Neural cell (in vitro differentiated cells): ENCODE results near the gene SLC5A11. TPM values are rescaled to one million over a fixed set of nuclear protein-coding genes. Genes with fewer than 3 reads are reported as not detected.

Experiments
- H2AFZ ChIP-seq: fragments of 200-600, 300-800 bp; sonication (generic), shearing (Covaris generic); 2 replicates; pipeline ENCODE4 v1.6.0; 2014; ENCODE audit warnings: low read depth, mild to moderate bottlenecking, antibody characterized with exemption, low read length, moderate library complexity
- H3F3A ChIP-seq: fragments of 200-600 bp; shearing (Covaris generic); 2 replicates; pipeline ENCODE4 v1.6.1; 2016; ENCODE audit warnings: mild to moderate bottlenecking, moderate library complexity, mixed read lengths, antibody characterized with exemption, low read length; ENCODE audit not compliant: insufficient read depth, poor library complexity, severe bottlenecking
- H3K27ac ChIP-seq: fragments of 200-600, 300-800 bp; sonication (generic), shearing (Covaris generic); 2 replicates; pipeline ENCODE4 v1.5.1; 2014; ENCODE audit warnings: mild to moderate bottlenecking, low read length, moderate library complexity
- H3K27me3 ChIP-seq: fragments of 300-800, 200-600 bp; sonication (generic), shearing (Covaris generic); 2 replicates; pipeline ENCODE4 v1.6.0; 2014; ENCODE audit warnings: mild to moderate bottlenecking, low read depth, low read length, moderate library complexity; ENCODE audit not compliant: insufficient read depth
- H3K36me3 ChIP-seq: fragments of 300-800, 200-600 bp; sonication (generic), shearing (Covaris generic); 2 replicates; pipeline ENCODE4 v1.5.1; 2014; ENCODE audit warnings: mild to moderate bottlenecking, antibody characterized with exemption, low read length, moderate library complexity; ENCODE audit not compliant: insufficient read depth
- H3K4me2 ChIP-seq: fragments of 300-800, 200-600 bp; sonication (generic), shearing (Covaris generic); 2 replicates; pipeline ENCODE4 v1.6.0; 2014; ENCODE audit warnings: mild to moderate bottlenecking, low read length
- H3K4me3 ChIP-seq: fragments of 300-800, 200-600 bp; sonication (generic), shearing (Covaris generic); 2 replicates; pipeline ENCODE4 v1.5.1; 2014; ENCODE audit warnings: mild to moderate bottlenecking, low read length, moderate library complexity
- H3K79me2 ChIP-seq: fragments of 200-600 bp; shearing (Covaris generic); replicated peaks from 2 replicates; pipeline ENCODE4 v1.6.0; 2014; ENCODE audit warnings: mild to moderate bottlenecking, low read length, moderate library complexity; ENCODE audit not compliant: insufficient read depth
- H3K9ac ChIP-seq: fragments of 300-800, 200-600 bp; sonication (generic), shearing (Covaris generic); 2 replicates; pipeline ENCODE4 v1.6.1; 2016; ENCODE audit warnings: mild to moderate bottlenecking, low read length, mixed read lengths
- H3K9me2 ChIP-seq: fragments of 200-600 bp; shearing (Covaris generic); 2 replicates; pipeline ENCODE4 v1.6.1; 2016; ENCODE audit warnings: mild to moderate bottlenecking, low read length, mixed read lengths; ENCODE audit not compliant: insufficient read depth
- H3K9me3 ChIP-seq: fragments of 200-600, 300-800 bp; sonication (generic), shearing (Covaris generic); 2 replicates; pipeline ENCODE4 v1.6.1; 2016; ENCODE audit warnings: mild to moderate bottlenecking, mixed run types, low read length, moderate library complexity, mixed read lengths
- H4K20me1 ChIP-seq: fragments of 200-600 bp; shearing (Covaris generic); 2 replicates; pipeline ENCODE4 v1.6.1; 2016; ENCODE audit warnings: mild to moderate bottlenecking, mixed run types; ENCODE audit not compliant: insufficient read depth
- CTCF ChIP-seq: fragments of 450-650 bp; IDR thresholded peaks from 2 replicates; pipeline ENCODE4 v1.5.1; 2014; ENCODE audit warnings: antibody characterized with exemption, mild to moderate bottlenecking, moderate library complexity; ENCODE audit not compliant: poor library complexity, severe bottlenecking
- EZH2 ChIP-seq: fragments of 200-600, 300-800 bp; shearing (Covaris generic), sonication (generic); IDR thresholded peaks from 2 replicates; pipeline ENCODE4 v1.6.1; 2014; ENCODE audit warnings: antibody characterized with exemption, low read length, borderline replicate concordance, mild to moderate bottlenecking; ENCODE audit not compliant: insufficient read depth, poor library complexity, severe bottlenecking
- POLR2AphosphoS5 ChIP-seq: IDR thresholded peaks from 2 replicates; pipeline ENCODE4 v1.6.1; 2012
- RAD21 ChIP-seq: fragments of 450-650 bp; conservative IDR thresholded peaks from 2 replicates; pipeline ENCODE4 v1.6.1; 2014; ENCODE audit warnings: antibody characterized with exemption, mild to moderate bottlenecking, moderate library complexity
- REST ChIP-seq: IDR thresholded peaks from 2 replicates; pipeline ENCODE4 v1.6.1; 2012; ENCODE audit warnings: borderline replicate concordance
- SMC3 ChIP-seq: fragments of 450-650 bp; conservative IDR thresholded peaks from 2 replicates; pipeline ENCODE4 v1.6.1; 2014; ENCODE audit warnings: antibody characterized with exemption, mild to moderate bottlenecking, moderate library complexity; ENCODE audit not compliant: poor library complexity
- TAF1 ChIP-seq: IDR thresholded peaks from 2 replicates; pipeline ENCODE4 v1.6.1; 2012; ENCODE audit warnings: low read depth
- polyA plus RNA-seq: library from polyadenylated mRNA; depleted of rRNA; stranded (reverse); fragments of >200 nt; gene quantifications from 2 replicates; pipeline ENCODE4 v1.2.3, GENCODE V29; 2014

The SLC5A11 gene
- polyA plus RNA-seq, 1 donor from 2014 or later = not detected

- no peak overlapping the region for H3K9ac ChIP-seq
- H2AFZ ChIP-seq = no peak overlapping the region
- no peaks in the 10 kb centered on the region for H3K27me3 ChIP-seq
- no peaks in the 10 kb centered on the region for H3K9me3 ChIP-seq
- no peaks in the 10 kb centered on the region for H3K9me2 ChIP-seq
- H3K4me2 ChIP-seq = no peak overlapping the region
- no peaks in the 10 kb centered on the region for H3F3A ChIP-seq
- TF ChIP-seq SMC3 (no peak), CTCF (no peak), POLR2AphosphoS5 (no peak), REST (no peak)
- H3K79me2 ChIP-seq = no peaks in the 10 kb centered on the region
- no peaks in the 10 kb centered on the region for H4K20me1 ChIP-seq
- no peak overlapping the region for H3K27ac ChIP-seq
- H3K36me3 ChIP-seq = no peaks in the 10 kb centered on the region
- no peak overlapping the region for H3K4me3 ChIP-seq
These were observed 15.7 kb downstream of the SLC5A11 start for GRCh38 chr16:24861461-24861860.

- Histone ChIP-seq H3K27me3 (no peaks in the 10 kb centered on the region), H3K9me3 (no peaks in the 10 kb centered on the region), H3F3A (no peaks in the 10 kb centered on the region), H3K27ac (no peak overlapping the region), H2AFZ (no peak overlapping the region), H3K36me3 (no peaks in the 10 kb centered on the region), H3K9ac (no peak overlapping the region), H3K79me2 (no peaks in the 10 kb centered on the region), H3K4me3 (no peak overlapping the region), H3K9me2 (no peaks in the 10 kb centered on the region), H4K20me1 (no peaks in the 10 kb centered on the region), H3K4me2 (no peak overlapping the region)
- TF ChIP-seq RAD21 (no peak), REST (no peak), EZH2 (no peak), TAF1 (no peak)
These were observed 18.0 kb downstream of the SLC5A11 start for GRCh38 chr16:24863582-24864437.
